GM23338 (cell line): ENCODE results near the gene DLGAP4. TPM values are rescaled to one million over a fixed set of nuclear protein-coding genes. Genes with fewer than 3 reads are reported as not detected.

Experiments used
- ATAC-seq: fragments of 200-7000 bp; cut with Tn5 transposase; 3 replicates; pipeline ENCODE4 v1.9.1; 2020
- DNase-seq: peaks from one replicate; pipeline ENCODE4 v3.0.0-alpha.2; 2015; ENCODE audit warnings: low spot score
- H2AFZ ChIP-seq: fragments of 200-600 bp; sonication (generic); 2 replicates; pipeline ENCODE4 v1.8.0; 2016; ENCODE audit warnings: antibody characterized with exemption, mild to moderate bottlenecking, moderate library complexity
- H3F3A ChIP-seq: fragments of 200-600 bp; sonication (generic); replicated peaks from 2 replicates; pipeline ENCODE4 v1.8.0; 2017; ENCODE audit warnings: antibody characterized with exemption, mixed run types, low read depth
- H3K27ac ChIP-seq: fragments of 200-600 bp; sonication (generic); 2 replicates; pipeline ENCODE4 v1.6.1; 2016; ENCODE audit warnings: low read depth
- H3K27me3 ChIP-seq: fragments of 200-600 bp; sonication (generic); 2 replicates; pipeline ENCODE4 v1.8.0; 2016; ENCODE audit warnings: mild to moderate bottlenecking, mixed run types, moderate library complexity; ENCODE audit not compliant: insufficient read depth
- H3K36me3 ChIP-seq: fragments of 200-600 bp; sonication (generic); 2 replicates; pipeline ENCODE4 v1.8.0; 2016; ENCODE audit warnings: mild to moderate bottlenecking; ENCODE audit not compliant: insufficient read depth
- H3K4me1 ChIP-seq: fragments of 200-600 bp; sonication (generic); 2 replicates; pipeline ENCODE4 v1.8.0; 2016; ENCODE audit warnings: mild to moderate bottlenecking, moderate library complexity; ENCODE audit not compliant: insufficient read depth
- H3K4me2 ChIP-seq: fragments of 200-600 bp; sonication (generic); 2 replicates; pipeline ENCODE4 v1.7.1; 2017; ENCODE audit warnings: mixed run types
- H3K4me3 ChIP-seq: fragments of 200-600 bp; sonication (generic); 2 replicates; pipeline ENCODE4 v1.6.1; 2016; ENCODE audit warnings: mixed run types
- H3K79me2 ChIP-seq: fragments of 200-600 bp; sonication (generic); replicated peaks from 2 replicates; pipeline ENCODE4 v1.8.0; 2017; ENCODE audit warnings: mild to moderate bottlenecking; ENCODE audit not compliant: insufficient read depth
- H3K9me2 ChIP-seq: fragments of 200-600 bp; sonication (generic); 2 replicates; pipeline ENCODE4 v1.8.0; 2017; ENCODE audit not compliant: insufficient read depth
- H4K20me1 ChIP-seq: fragments of 200-600 bp; sonication (generic); replicated peaks from 2 replicates; pipeline ENCODE4 v1.8.0; 2017; ENCODE audit warnings: mild to moderate bottlenecking; ENCODE audit not compliant: insufficient read depth
- H3K27ac Mint-ChIP-seq: 2 replicates; pipeline ENCODE4 v1.8.0; 2020; ENCODE audit warnings: inconsistent platforms, mild to moderate bottlenecking, moderate library complexity, mixed read lengths
- H3K27me3 Mint-ChIP-seq: 3 replicates; pipeline ENCODE4 v1.8.0; 2022; ENCODE audit warnings: low read depth, mild to moderate bottlenecking, moderate library complexity, mixed read lengths, inconsistent platforms; ENCODE audit not compliant: insufficient read depth, poor library complexity
- H3K36me3 Mint-ChIP-seq: 3 replicates; pipeline ENCODE4 v1.8.0; 2021; ENCODE audit warnings: low read depth, mild to moderate bottlenecking, inconsistent platforms, moderate library complexity, mixed read lengths
- H3K4me1 Mint-ChIP-seq: 3 replicates; pipeline ENCODE4 v1.8.0; 2020; ENCODE audit warnings: mild to moderate bottlenecking, inconsistent platforms, mixed read lengths
- H3K4me3 Mint-ChIP-seq: 3 replicates; pipeline ENCODE4 v1.8.0; 2021; ENCODE audit warnings: moderate library complexity, mild to moderate bottlenecking, inconsistent platforms, mixed read lengths
- H3K9me3 Mint-ChIP-seq: 3 replicates; pipeline ENCODE4 v1.8.0; 2020; ENCODE audit warnings: moderate library complexity, mild to moderate bottlenecking, inconsistent platforms, mixed read lengths
- CREB1 ChIP-seq: fragments of 250-450 bp; sonication (Bioruptor Pico); IDR thresholded peaks from 2 replicates; pipeline ENCODE4 v1.5.0; 2020; ENCODE audit warnings: low read depth, mild to moderate bottlenecking, moderate library complexity
- CTCF ChIP-seq, 2 experiments: fragments of 200-600 bp in 1 of 2; sonication (generic) in 1 of 2; conservative IDR thresholded peaks; 2 replicates each; pipeline versions ENCODE4 v1.5.1 to v1.6.1; 2016 to 2017; ENCODE audit warnings: antibody characterized with exemption in 2 of 2, low read depth in 2 of 2, mild to moderate bottlenecking in 2 of 2, moderate library complexity in 1 of 2
- EZH2 ChIP-seq: fragments of 200-600 bp; sonication (generic); IDR thresholded peaks from one replicate; pipeline ENCODE4 v1.8.0; 2017; ENCODE audit warnings: antibody characterized with exemption, mild to moderate bottlenecking, low read depth; ENCODE audit not compliant: unreplicated experiment
- EZH2phosphoT487 ChIP-seq: fragments of 200-600 bp; sonication (generic); IDR thresholded peaks from one replicate; pipeline ENCODE4 v1.8.1; 2018; ENCODE audit warnings: antibody characterized with exemption; ENCODE audit not compliant: unreplicated experiment
- JUNB ChIP-seq: IDR thresholded peaks from one replicate; pipeline ENCODE4 v1.6.1; 2016; ENCODE audit warnings: antibody characterized with exemption; ENCODE audit not compliant: unreplicated experiment
- NANOG ChIP-seq: IDR thresholded peaks from 2 replicates; pipeline ENCODE4 v1.6.1; 2016; ENCODE audit warnings: antibody characterized with exemption, borderline replicate concordance
- POLR2AphosphoS5 ChIP-seq: IDR thresholded peaks from 2 replicates; pipeline ENCODE4 v1.6.1; 2016; ENCODE audit warnings: antibody characterized with exemption, low read depth
- STAT1 ChIP-seq: IDR thresholded peaks from one replicate; pipeline ENCODE4 v1.6.1; 2016; ENCODE audit warnings: antibody characterized with exemption; ENCODE audit not compliant: unreplicated experiment
- ZNF114 ChIP-seq: fragments of 250-450 bp; sonication (Bioruptor Pico); IDR thresholded peaks from 2 replicates; pipeline ENCODE4 v1.5.0; 2020; ENCODE audit warnings: mild to moderate bottlenecking, moderate library complexity
- ZNF331 ChIP-seq: fragments of 250-450 bp; sonication (Bioruptor Pico); IDR thresholded peaks from 2 replicates; pipeline ENCODE4 v1.5.0; 2020; ENCODE audit warnings: low read depth, mild to moderate bottlenecking, moderate library complexity
- ZNF462 ChIP-seq: fragments of 250-450 bp; sonication (Bioruptor Pico); IDR thresholded peaks from 2 replicates; pipeline ENCODE4 v1.5.0; 2020; ENCODE audit warnings: mild to moderate bottlenecking, moderate library complexity
- polyA plus RNA-seq: library from polyadenylated mRNA; unstranded; fragments of >200 nt; fragmentation: Nextera tagmentation; extraction: Ambion mirVana; gene quantifications from 2 replicates; pipeline ENCODE4 v1.2.1, GENCODE V29; 2016
- total RNA-seq: library from RNA; depleted of rRNA; stranded (reverse); fragments of >200 nt; shearing (Covaris generic); gene quantifications from 2 replicates; pipeline ENCODE4 v1.2.3, GENCODE V29; 2014
- TF ChIP-seq, protein P1 (sequence below): IDR thresholded peaks from 2 replicates; pipeline ENCODE4 v1.6.1; 2016; ENCODE audit warnings: antibody characterized with exemption
- TF ChIP-seq, protein P2 (sequence below): IDR thresholded peaks from one replicate; pipeline ENCODE4 v1.6.1; 2018; ENCODE audit warnings: antibody characterized with exemption; ENCODE audit not compliant: unreplicated experiment

Gene DLGAP4
- total and polyA plus RNA-seq, 2 experiments from 2014 or later: 46.1 to 52.2 TPM

GRCh38 chr20:36369739-36370138, 63.6 kb downstream of the DLGAP4 start:
- H3K4me1 ChIP-seq: peaks cover 11% of the 10 kb centered on the region; the same call in 1 of the 2 replicates
- no peak overlapping the region for H3K4me3 ChIP-seq
- H3K27me3 Mint-ChIP-seq: peaks cover 9% of the 10 kb centered on the region
- H3F3A ChIP-seq: peaks cover 5% of the 10 kb centered on the region; the same call in 1 of the 2 replicates
- H2AFZ ChIP-seq: no peak overlapping the region
- TF ChIP-seq CREB1 (CRISPR knock-in tag): no peak
- TF ChIP-seq CTCF (conservative IDR thresholded peaks at IDR 0.05; ENCODE audit: low read depth in 2 of 2): no peak
- TF ChIP-seq NANOG: no peak
- TF ChIP-seq ZNF331: no peak
- TF ChIP-seq, protein P1, sequence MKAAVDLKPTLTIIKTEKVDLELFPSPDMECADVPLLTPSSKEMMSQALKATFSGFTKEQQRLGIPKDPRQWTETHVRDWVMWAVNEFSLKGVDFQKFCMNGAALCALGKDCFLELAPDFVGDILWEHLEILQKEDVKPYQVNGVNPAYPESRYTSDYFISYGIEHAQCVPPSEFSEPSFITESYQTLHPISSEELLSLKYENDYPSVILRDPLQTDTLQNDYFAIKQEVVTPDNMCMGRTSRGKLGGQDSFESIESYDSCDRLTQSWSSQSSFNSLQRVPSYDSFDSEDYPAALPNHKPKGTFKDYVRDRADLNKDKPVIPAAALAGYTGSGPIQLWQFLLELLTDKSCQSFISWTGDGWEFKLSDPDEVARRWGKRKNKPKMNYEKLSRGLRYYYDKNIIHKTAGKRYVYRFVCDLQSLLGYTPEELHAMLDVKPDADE: no peak
- no peak for TF ChIP-seq ZNF114 (CRISPR knock-in tag)
- TF ChIP-seq EZH2phosphoT487: no peak
- TF ChIP-seq STAT1: no peak
- no peak for TF ChIP-seq POLR2AphosphoS5
- no peak for TF ChIP-seq EZH2
- TF ChIP-seq JUNB: no peak
- TF ChIP-seq ZNF462: no peak
- TF ChIP-seq, protein P2, sequence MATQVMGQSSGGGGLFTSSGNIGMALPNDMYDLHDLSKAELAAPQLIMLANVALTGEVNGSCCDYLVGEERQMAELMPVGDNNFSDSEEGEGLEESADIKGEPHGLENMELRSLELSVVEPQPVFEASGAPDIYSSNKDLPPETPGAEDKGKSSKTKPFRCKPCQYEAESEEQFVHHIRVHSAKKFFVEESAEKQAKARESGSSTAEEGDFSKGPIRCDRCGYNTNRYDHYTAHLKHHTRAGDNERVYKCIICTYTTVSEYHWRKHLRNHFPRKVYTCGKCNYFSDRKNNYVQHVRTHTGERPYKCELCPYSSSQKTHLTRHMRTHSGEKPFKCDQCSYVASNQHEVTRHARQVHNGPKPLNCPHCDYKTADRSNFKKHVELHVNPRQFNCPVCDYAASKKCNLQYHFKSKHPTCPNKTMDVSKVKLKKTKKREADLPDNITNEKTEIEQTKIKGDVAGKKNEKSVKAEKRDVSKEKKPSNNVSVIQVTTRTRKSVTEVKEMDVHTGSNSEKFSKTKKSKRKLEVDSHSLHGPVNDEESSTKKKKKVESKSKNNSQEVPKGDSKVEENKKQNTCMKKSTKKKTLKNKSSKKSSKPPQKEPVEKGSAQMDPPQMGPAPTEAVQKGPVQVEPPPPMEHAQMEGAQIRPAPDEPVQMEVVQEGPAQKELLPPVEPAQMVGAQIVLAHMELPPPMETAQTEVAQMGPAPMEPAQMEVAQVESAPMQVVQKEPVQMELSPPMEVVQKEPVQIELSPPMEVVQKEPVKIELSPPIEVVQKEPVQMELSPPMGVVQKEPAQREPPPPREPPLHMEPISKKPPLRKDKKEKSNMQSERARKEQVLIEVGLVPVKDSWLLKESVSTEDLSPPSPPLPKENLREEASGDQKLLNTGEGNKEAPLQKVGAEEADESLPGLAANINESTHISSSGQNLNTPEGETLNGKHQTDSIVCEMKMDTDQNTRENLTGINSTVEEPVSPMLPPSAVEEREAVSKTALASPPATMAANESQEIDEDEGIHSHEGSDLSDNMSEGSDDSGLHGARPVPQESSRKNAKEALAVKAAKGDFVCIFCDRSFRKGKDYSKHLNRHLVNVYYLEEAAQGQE: no peak
- no peaks in the 10 kb centered on the region for H3K79me2 ChIP-seq
- peaks cover 15% of the 10 kb centered on the region for H3K4me1 Mint-ChIP-seq
- no peaks in the 10 kb centered on the region for H3K9me2 ChIP-seq
- no peaks in the 10 kb centered on the region for H3K36me3 ChIP-seq
- ATAC-seq: no peak
- H3K27me3 ChIP-seq: no peaks in the 10 kb centered on the region
- H4K20me1 ChIP-seq: no peaks in the 10 kb centered on the region
- no peak overlapping the region for H3K4me2 ChIP-seq
- H3K4me3 Mint-ChIP-seq: no peak overlapping the region
- H3K27ac Mint-ChIP-seq: no peak overlapping the region
- H3K9me3 Mint-ChIP-seq: no peaks in the 10 kb centered on the region
- no peak for DNase-seq
- H3K36me3 Mint-ChIP-seq: no peaks in the 10 kb centered on the region
- no peak overlapping the region for H3K27ac ChIP-seq
